ENCODE results near the gene CCDC6.

- TF ChIP-seq SIN3A (IDR thresholded peaks at IDR 0.05; ENCODE audit: borderline replicate concordance, insufficient read depth, low read length) (no peak), POLR2AphosphoS5 (IDR thresholded peaks at IDR 0.05; ENCODE audit: low read depth, low read length) (no peak), TAF1 (IDR thresholded peaks at IDR 0.05; ENCODE audit: borderline replicate concordance, insufficient read depth, low read length) (no peak)
Observed at GRCh38 chr10:59781511-59781910, 124.8 kb downstream of the CCDC6 start.

Measured in PFSK-1 (cell line).